ENCODE data around the gene AQP12A.
"Not testable (repeated sequence)": the region's sequence is repeated elsewhere in the genome, so short reads cannot be mapped to it uniquely, and the experiment has no call there.

AQP12A gene

GRCh38 chr2:240687741-240688552 lies 3.7 kb upstream of the AQP12A start:
- DNase-seq (ENCODE audit: low spot score) = no peak

GRCh38 chr2:240688553-240688919 lies 3.1 kb upstream of the AQP12A start:
- no peak for DNase-seq (ENCODE audit: low spot score)

GRCh38 chr2:240689975-240690374 lies 1.7 kb upstream of the AQP12A start:
- DNase-seq (ENCODE audit: low spot score) = no peak

- not testable (repeated sequence) for DNase-seq (ENCODE audit: low spot score)
Measured at GRCh38 chr2:240690421-240691074, 1.1 kb upstream of the AQP12A start.

- not testable (repeated sequence) for DNase-seq (ENCODE audit: low spot score)
Measured at GRCh38 chr2:240691075-240691427, 615 bp upstream of the AQP12A start.

DNA sequence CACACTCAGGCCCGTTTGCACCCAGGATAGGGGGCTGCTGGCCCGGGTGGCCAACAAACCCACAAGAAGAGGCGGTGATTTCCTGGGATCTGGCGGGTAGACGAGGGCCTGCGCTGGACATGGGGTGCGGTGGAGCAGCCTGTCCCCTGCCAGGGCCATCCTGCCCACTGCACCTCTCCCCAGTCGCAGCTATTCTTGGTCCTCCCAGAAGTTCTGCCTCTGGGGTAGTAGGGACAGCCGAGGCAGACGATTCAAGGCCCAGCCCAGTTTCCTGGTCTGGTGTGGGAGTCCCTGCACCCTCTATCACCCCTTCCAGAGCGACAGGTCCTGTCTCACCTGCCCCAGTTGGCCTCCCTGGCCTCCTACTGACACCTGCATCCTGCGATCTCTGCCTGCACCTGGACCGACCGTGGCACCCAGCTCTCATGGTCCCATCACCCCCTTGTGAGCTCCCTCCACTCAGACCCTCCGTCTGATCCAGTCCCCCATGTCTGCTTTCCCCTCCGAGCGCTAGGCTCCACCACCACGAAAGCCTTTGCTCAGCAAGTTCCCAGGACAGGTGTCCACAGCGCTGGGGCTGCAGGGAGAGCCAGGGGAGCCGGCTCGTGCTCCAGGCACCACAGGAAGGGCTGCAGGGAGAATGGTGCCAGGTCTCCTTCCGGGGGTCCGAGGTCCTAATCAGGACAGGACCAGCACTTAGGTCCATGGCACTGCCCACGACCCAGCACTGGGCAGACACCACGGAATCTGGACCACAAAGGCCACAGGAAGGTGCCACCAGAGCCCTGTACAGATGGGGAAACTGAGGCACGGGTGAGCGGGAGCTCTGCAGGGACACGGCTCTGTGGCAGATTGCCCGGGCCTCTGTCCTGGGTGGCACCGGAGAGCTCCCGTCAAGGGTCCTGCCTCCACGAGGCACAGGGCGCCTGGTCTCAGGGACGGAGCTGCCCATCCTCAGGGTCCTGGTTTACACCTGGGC lies 1.2 kb downstream of the AQP12A start:
- DNase-seq (ENCODE audit: low spot score) = not testable (repeated sequence)

DNA sequence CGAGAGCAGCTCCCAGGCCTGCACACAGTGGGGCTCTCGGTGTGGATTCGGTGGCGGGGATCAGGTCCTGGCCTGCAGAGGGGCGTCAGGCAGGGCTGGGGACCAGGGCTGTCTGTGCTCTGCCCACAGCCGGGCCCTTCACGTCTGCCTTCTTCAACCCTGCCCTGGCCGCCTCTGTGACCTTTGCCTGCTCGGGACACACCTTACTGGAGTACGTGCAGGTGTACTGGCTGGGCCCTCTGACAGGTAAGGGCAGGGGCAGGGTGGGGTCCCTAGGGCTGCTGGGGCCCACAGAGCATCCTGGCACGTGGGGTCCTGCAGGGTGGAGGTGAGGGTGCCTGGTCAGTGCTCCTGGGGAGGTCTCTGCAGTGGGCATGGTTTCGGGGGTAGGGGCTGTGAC lies 2.6 kb downstream of the AQP12A start:
- DNase-seq (ENCODE audit: low spot score) = not testable (repeated sequence)

DNA sequence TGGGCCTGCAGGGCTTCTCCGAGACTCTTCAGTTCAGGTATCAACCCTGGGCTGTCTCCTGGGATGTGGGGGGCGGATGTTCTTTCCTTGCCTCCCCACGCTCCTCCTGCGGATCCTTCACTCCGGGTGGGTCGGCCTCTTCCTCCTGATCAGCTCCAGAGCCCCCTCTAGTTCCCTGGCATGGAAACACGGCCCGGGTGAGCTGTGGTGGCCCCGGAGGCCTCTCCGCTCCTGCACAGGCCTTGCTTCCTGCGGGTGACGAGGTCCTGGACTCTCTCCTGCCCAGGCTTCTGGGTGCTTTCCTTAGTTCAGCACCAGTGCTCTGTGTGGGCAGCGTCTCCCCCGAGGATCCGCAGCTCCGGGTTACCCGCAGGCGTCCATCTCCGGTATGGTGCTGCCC lies 3.9 kb downstream of the AQP12A start:
- not testable (repeated sequence) for DNase-seq (ENCODE audit: low spot score)

- DNase-seq (ENCODE audit: low spot score) = not testable (repeated sequence)
Measured at GRCh38 chr2:240696469-240696868, 4.8 kb downstream of the AQP12A start.

DNA sequence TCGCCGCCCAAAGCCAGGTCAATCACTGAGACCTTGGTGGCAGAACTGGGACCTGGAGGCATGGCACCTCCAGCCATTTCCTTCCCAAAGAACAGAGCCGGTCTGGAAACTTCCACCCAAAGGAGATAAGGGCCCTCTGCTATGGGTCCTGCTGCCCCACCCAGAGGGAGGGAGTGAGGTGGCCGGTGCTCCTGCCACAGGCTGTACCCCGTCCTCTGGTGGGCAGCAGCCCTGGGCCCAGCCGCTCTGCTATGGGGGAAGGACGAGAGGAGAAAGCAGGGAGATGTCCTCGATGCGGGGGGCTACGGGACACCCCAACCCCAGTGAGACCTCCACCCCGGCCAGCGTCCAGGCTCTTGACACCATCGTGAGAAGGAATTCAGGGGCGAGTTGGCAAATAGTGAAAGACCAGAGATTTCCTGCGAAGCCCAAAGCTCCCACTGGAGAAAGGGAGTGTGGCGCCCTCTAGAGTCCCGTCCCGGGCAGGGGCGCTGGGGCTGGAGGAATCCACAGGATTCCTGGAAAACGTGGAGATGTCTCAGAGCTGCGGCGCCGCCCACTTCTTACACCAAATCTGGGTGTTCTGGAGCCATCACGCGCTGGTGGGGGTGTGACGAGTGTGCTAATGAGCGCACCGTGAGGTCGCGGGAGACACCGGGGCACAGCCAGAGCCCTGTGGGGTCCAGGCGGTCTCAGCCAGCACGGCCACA lies 7.3 kb downstream of the AQP12A start:
- not testable (repeated sequence) for DNase-seq (ENCODE audit: low spot score)

DNA sequence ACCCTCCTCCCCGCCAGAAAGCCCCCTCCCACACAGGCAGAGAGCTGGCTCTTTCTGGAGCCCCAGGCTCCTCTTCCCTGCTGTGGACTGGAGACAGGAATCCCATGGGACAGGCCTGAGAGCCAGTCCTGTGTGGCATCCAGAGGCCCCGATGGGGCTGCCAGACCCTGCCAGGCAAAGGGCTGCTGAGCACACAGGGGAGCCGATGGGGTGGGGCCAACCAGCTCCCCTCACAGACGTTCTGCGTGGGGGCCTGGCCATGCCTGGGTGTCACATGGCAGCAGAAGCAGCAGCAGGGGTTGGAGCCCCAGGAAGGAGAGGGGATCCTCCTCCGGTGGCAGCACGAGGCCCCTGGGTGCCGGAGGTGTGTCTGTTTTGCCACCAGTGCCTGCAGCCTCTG lies 8.2 kb downstream of the AQP12A start:
- not testable (repeated sequence) for DNase-seq (ENCODE audit: low spot score)

GRCh38 chr2:240700616-240701015 lies 8.9 kb downstream of the AQP12A start:
- not testable (repeated sequence) for DNase-seq (ENCODE audit: low spot score)

- no peak for DNase-seq (ENCODE audit: low spot score)
Measured at GRCh38 chr2:240701091-240701735, 9.5 kb downstream of the AQP12A start.

DNA sequence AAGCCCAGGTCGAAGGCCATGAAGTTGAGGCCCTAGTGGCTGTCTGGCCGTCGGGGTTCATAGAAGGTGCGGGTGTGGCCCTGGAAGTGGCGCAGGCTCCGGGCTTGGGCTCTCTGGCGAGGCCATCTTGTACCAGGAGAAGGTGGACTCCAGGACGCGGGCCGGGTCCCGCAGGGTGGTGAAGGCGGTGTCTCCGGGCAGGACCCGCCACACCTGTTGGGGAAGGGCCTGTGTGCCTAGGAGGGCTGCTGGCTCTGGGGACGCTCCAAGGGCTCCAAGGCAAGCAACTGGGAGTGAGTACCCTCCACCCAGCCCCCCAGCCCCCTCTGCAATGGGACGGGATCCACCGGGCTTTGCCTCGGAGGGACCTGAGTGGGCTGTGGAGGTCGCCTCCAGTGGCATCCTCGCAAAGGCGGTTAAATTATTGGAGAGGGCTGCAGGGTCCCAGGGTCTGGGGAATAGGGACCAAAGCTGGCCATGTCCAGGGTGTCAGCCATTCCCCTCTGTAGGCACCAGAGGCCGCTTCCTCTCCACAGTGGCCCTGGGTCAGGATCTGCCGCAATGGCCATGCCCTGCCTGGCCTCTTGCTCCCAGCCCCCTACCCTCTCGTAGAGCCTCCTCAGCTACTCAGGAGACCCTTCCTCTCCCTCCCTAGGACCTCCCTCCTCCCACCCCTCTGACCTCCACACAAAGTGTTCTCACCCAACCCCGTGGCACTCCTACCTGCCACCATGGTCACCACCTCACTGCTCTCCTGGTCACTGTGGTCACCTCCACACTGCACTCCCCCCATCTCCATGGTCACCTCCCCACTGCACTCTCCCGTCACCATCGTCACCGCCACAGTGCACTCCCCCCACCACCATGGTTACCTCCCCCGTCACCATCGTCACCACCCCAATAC lies 10.3 kb downstream of the AQP12A start:
- DNase-seq (ENCODE audit: low spot score) = no peak

DNA sequence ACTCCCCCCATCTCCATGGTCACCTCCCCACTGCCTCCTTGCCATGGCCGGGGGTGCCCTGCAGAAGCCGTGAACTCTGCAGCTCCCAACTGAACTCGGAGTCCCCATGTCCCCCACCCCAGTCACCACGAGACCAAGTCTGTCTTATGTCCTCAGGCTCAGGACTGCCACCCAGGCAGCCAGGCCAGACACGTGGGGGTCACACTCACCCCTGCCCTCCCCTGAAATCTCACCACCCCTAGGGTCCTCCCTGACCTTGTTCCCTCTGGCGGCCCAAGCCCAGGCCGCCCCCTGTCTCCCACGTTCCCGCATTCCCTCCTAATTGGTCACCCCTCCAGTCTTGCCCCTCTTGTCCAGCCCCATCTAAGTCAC lies 11.0 kb downstream of the AQP12A start:
- no peak for DNase-seq (ENCODE audit: low spot score)

DNA sequence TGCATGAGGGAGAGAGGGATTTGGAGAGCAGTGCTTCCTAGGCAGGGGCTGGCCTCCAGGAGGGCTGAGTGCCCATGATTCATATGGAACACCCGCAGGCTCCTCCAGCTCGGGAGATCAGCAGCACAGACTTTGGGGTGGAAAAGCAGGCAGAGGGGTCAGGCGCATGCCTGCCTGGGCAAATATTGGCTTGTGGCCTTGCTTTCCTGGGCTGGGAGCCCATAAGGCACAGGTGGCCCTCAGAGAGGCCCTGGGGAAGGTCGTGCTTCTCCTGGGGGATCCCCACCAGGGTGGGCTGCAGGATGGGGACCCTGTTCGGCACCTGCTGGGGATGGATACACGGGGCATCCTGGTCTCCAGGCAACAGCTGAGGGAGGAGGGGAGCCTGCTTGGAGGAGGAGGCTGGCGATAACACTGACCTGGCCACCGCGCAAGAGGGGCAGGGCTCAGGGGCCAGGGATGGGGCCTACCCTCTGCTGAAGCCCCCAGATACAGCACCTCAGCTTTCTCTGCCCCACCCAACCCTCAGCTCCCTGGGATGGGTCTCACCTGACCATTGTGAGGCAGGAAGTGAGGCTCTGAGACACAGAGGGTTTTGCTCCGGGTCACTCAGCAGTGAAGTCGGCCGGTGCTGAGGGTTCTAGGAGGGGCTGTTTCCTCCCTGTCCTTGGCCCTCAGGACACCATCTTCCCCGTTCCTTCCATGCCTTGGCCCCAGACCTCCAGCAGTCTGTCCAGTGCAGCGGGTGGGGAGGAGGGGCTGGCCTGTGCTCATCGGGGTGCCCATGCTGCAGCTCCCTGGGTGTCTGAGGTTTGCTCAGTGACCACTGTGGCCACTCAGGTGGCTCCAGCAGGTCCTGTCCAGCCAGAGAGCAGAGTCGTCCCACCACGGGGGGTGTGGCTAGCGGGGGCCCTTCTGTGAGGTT lies 12.0 kb downstream of the AQP12A start:
- DNase-seq (ENCODE audit: low spot score) = no peak

DNA sequence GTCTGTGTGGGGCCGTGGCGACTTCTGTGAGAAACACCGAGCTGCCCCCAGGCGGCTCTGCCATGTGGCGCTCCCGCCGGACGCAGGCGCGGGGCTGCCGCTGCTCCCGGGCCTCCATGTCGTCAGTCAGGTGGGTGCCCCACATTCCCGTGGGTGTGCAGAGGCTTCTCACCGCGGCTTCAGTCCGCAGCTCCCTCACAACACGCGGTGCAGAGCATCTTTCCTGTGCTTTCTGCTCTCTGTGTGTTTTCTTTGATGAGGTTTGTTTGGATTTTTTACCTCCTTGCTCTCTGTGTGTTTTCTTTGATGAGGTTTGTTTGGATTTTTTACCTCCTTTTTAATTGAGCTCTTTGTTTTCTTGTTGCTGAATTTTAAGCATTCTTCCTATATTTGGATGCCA lies 13.0 kb downstream of the AQP12A start:
- DNase-seq (ENCODE audit: low spot score) = no peak

- no peak for DNase-seq (ENCODE audit: low spot score)
Measured at GRCh38 chr2:240705204-240705791, 13.6 kb downstream of the AQP12A start.

Measured in hematopoietic multipotent progenitor cell treated with erythropoietin and hydrocortisone succinate and interleukin-3 and kit ligand, for 17 days (in vitro differentiated cells).